ENCODE results near the gene PDLIM4.

- TF ChIP-seq ZNF274 (IDR thresholded peaks at IDR 0.05; ENCODE audit: low read depth, low read length) (no peak), YY1 (IDR thresholded peaks at IDR 0.05; ENCODE audit: insufficient read depth, insufficient read length) (no peak), SUZ12 (IDR thresholded peaks at IDR 0.05; ENCODE audit: extremely low read depth, insufficient read depth, insufficient read length) (no peak)
Measured at GRCh38 chr5:132225165-132226032, 32.1 kb upstream of the PDLIM4 start.

Data from NT2/D1 (cell line).